ENCODE data around the gene NAXD.
"Not testable (repeated sequence)": the region's sequence is repeated elsewhere in the genome, so short reads cannot be mapped to it uniquely, and the experiment has no call there.

DNA sequence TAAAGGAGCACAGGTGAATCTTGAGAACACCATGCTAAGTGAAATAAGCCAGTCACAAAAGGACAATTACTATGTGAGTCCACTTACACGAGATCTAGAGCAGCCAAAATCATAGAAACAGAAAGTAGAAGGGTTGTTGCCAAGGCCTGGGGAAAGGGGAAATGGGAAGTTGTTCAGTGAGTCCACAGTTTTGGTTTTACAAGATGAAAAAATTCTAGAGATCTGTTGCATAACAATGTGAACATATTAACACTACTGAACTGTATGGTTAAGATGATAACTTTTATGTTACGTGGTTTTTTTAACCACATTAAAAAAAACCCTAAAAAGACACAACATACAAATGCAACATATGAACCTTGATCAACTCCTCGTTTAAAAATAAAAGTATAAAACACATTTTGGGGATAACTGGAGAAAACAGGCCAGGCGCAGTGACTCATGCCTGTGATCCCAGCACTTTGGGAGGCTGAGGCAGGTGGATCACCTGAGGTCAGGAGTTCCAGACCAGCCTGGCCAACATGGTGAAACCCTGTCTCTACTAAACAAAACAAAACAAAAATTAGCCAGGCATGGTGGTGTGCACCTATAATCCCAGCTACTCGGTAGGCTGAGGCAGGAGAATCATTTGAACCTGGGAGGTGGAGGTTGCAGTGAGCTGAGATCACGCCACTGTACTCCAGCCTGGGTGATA lies 43.0 kb downstream of the NAXD start:
- TF ChIP-seq, protein P1, sequence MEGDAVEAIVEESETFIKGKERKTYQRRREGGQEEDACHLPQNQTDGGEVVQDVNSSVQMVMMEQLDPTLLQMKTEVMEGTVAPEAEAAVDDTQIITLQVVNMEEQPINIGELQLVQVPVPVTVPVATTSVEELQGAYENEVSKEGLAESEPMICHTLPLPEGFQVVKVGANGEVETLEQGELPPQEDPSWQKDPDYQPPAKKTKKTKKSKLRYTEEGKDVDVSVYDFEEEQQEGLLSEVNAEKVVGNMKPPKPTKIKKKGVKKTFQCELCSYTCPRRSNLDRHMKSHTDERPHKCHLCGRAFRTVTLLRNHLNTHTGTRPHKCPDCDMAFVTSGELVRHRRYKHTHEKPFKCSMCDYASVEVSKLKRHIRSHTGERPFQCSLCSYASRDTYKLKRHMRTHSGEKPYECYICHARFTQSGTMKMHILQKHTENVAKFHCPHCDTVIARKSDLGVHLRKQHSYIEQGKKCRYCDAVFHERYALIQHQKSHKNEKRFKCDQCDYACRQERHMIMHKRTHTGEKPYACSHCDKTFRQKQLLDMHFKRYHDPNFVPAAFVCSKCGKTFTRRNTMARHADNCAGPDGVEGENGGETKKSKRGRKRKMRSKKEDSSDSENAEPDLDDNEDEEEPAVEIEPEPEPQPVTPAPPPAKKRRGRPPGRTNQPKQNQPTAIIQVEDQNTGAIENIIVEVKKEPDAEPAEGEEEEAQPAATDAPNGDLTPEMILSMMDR (conservative IDR thresholded peaks at IDR 0.05; ENCODE audit: low read length): not testable (repeated sequence)
- not testable (repeated sequence) for TF ChIP-seq EZH2phosphoT487 (IDR thresholded peaks at IDR 0.05; ENCODE audit: borderline replicate concordance, low read depth, low read length)
